GM10266 (cell line): ENCODE data around the gene SAXO1.

ENCODE experiments used
- DNase-seq: peaks from one replicate; pipeline ENCODE4 v3.0.0; 2012; ENCODE audit errors: extremely low spot score
- CTCF ChIP-seq: IDR thresholded peaks from 2 replicates; pipeline ENCODE4 v1.5.1; 2012; ENCODE audit warnings: mild to moderate bottlenecking, low read depth; ENCODE audit not compliant: control insufficient read depth, insufficient read depth; ENCODE audit errors: missing control alignments

The SAXO1 gene

GRCh38 chr9:18979367-18979766, 53.6 kb downstream of the SAXO1 start:
- DNase-seq, result no peak
- TF ChIP-seq CTCF, result no peak

DNA sequence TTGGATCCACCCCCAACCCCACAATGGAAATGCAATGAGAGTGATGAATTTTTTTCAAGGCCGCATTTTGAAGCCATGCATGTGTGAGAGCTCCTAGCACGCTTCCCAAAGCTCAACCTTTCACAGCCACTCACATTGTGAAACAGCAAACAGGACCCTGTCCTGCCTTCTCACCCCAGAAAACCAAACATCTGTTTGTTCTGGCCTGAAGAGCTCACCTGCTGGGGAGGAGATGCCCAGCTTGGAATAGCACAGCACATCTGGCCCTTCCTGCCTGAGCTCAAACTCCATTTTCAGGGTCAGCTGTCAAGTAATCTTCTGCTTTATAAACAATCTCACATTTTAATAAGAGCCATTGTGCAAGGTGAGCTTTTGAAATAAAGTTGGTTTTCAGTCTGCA, 54.8 kb downstream of the SAXO1 start:
- no peak for DNase-seq
- no peak for TF ChIP-seq CTCF

GRCh38 chr9:18976709-18977531, 56.1 kb downstream of the SAXO1 start:
- DNase-seq, result no peak
- TF ChIP-seq CTCF, result no peak

DNA sequence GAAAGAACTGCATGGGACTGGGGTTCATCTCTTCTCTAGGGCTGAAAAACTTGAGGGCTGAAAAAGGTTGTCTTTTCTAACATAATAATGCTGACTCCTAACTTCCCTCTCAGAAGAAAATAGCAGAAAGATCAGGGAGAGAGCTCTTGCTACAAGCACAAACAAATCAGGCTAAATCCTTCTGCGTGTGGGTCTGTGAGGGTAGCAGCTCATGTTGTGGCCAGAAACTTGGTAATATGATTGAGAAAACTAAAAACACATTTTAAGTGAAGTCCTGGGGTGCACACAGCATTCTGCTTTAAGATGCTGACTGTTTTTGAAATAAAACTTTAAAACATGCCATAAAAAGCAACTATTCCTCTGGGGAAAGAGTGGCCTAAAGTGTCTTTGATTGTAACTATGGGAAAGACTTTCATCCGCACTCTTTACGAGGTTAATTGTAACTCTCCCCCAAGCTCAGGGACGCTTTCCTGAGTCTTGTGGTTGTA, 56.7 kb downstream of the SAXO1 start:
- DNase-seq, result no peak
- TF ChIP-seq CTCF, result no peak

GRCh38 chr9:18973348-18973747, 59.7 kb downstream of the SAXO1 start:
- no peak for DNase-seq
- no peak for TF ChIP-seq CTCF

DNA sequence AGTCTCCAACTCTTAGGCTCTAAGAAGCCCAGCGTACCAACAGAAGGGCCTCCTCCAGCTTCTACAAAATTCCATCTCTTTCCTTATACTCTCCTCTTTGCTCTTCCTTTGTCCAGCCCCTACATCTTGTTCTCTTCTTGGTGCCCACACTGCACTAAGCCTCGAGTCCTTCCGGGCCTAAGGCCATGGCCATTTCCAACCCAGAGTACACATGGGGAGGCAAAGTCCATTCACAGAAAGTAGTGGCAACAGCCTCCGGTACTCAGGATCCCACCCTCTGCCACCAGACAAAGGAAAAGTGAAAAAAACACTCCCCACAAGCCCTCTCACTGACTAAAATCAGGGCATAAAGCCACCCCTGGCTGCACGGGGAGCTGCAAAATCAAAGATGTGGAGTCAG, 60.3 kb downstream of the SAXO1 start:
- no peak for TF ChIP-seq CTCF
- no peak for DNase-seq

GRCh38 chr9:18971909-18972308, 61.1 kb downstream of the SAXO1 start:
- DNase-seq, result no peak
- TF ChIP-seq CTCF, result no peak
